GM21367 (cell line): ENCODE results near the gene GPATCH3.
"Not testable (repeated sequence)": the region's sequence is repeated elsewhere in the genome, so short reads cannot be mapped to it uniquely, and the experiment has no call there.

ENCODE experiments used
- ATAC-seq: cut with Tn5 transposase; IDR thresholded peaks from one replicate; pipeline ENCODE4 v1.9.1; 2021; ENCODE audit not compliant: unreplicated experiment

Gene GPATCH3

DNA sequence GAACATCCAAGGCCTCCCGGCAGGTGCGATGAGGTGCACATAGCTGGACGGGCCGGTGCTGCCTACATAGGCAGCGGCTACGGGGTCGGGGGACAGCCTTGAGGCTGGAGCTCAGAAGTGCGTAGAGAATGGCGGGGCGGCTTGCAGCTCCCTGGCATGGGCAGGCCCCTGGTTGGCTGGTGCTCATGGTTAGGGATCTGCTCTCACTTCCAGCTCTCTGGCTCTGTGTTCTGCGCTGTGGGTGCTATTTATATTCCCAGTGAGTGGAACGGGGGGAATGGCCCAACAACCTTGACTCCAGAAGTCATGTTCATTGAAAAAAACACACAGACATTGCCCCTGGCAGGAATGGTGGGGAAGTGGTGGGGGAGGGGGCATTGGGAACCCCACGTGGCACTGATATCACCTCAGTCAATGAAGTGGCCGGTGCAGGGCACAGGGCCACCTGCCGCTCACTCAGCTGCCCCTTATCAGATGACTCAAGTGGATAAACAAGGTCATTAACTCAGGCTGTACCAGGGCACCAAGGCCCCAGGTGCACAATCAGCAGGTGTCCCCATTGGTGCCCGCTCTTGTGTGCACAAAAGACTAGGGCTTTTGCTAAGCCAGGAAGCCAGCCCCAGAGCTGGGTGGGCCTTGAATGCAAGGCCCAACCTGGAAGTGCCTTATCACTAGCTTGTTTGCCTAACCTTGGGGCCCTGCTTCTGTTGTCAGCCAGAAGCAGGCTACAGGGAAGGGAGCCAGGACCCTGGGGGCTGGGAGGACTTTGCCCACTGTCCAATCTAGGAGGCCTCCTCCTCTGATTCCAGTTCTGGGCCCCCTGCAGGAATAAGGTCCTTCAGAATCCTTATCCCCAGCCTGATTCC, 13.7 kb upstream of the GPATCH3 start, which contains the start of gene NR0B2:
NR0B2 (minus strand) TSS at position 222 of the 866 bp plus-strand sequence; CDS start at position 187, 35 bp downstream.
- no peak for ATAC-seq

GRCh38 chr1:26913389-26913753, 13.1 kb upstream of the GPATCH3 start:
- no peak for ATAC-seq

DNA sequence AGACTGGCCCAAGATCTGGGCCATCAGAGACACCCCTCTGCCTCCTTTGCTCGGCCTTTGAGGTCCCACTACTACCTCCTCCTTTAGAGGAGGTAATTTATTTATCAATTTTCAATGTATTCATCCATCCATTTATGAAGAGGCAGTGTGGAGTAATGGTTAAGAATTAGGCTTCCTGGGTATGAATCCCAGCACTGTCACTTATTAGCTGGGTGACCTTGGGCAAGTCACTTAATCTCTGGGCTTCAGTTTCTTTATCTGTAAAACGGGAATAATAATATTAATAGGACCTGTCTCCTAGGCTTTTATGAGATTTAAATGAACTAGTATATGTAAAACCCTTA, 11.9 kb upstream of the GPATCH3 start:
- ATAC-seq, result no peak

- no peak for ATAC-seq
Measured at GRCh38 chr1:26911399-26912146, 11.3 kb upstream of the GPATCH3 start.

- no peak for ATAC-seq
Measured at GRCh38 chr1:26910343-26911160, 10.3 kb upstream of the GPATCH3 start.

GRCh38 chr1:26909951-26910342, 9.7 kb upstream of the GPATCH3 start:
- ATAC-seq, result no peak

DNA sequence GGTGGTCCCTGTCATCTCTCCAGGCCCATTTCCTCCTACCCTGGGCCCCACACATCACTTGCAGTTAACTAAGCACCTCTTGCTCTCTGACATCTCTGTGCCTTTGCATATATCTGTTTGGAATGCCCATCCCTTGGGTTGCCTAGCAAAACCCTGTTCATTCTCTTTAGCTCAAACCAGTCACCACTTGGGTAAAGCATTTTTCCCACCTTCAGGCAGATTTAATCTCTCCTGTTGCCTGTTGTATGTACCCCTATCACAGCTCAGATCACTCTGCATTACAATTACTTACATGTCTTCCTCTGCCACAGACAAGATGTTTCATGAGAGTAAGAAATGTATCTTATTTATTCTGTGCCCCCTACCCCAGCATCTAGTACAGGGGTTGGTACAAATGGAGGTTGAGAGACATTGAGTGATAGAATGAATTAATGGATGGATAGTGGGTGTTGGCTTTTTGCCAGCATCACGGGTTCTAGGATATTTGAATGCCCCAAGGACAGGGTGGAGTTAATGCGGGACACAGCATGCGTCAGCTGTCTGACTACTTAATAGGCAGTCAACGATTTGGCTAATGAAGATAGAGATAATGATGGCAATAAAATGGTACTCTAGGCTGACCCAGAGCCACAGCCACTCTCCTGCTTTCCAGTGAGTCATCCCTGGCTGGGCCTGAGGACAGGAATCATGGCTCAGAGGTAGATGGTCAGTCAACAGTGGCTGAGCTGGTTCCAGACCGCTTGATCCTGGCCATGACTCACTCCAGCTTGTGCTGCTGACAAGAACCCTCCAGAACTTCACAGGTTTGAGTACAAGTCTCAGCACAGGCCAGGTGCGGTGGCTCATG, 7.0 kb upstream of the GPATCH3 start:
- ATAC-seq, result no peak

DNA sequence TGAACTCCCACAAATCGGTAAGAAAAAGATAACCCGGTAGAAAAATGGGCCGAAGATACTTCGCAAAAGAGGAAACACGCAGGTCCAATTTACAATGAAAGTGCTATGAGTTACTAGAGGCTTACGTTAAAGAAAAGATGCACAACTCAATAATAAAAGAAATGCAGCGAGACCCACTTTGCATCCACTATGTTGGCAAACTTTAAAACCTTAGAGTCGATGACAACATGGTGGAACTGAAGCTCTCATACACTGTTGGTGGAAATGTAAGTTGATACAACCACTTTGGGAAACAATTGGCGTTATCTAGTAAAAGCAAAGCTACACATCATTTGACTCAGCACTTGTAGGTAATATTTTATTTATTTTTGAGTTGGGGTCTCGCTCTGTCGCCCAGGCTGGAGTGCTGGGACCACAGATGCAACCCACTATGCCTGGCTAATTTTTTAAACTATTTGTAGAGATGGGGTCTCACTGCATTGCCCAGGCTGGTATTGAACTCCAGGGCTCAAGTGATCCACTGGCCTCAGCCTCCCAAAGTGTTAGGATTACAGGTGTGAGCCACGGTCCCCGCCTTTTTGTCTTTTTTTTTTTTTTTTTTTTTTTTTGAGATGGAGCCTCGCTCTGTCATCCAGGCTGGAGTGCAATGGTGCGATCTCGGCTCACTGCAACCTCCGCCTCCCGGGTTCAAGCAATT, 696 bp upstream of the GPATCH3 start:
- ATAC-seq, result no peak

DNA sequence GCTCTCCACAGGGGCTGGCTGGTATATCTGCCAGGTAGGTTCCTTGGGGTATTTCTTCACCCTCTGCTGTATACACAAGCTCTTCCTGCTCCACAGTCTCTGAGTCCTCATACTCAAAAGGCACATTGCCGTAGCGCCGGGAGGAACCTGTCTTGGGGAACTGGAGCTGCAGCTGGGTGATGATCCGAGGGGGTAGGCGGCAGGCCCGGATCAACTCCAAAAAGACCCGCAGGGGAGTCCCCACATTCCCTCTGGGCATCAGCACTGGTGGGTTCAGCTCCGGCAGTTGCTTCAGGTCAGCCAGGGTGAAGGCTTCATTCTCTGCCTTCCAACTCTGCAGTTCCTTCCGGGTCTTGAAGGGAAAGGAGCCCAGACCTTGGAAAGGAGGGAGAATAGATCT, 2.9 kb downstream of the GPATCH3 start:
- no peak for ATAC-seq

DNA sequence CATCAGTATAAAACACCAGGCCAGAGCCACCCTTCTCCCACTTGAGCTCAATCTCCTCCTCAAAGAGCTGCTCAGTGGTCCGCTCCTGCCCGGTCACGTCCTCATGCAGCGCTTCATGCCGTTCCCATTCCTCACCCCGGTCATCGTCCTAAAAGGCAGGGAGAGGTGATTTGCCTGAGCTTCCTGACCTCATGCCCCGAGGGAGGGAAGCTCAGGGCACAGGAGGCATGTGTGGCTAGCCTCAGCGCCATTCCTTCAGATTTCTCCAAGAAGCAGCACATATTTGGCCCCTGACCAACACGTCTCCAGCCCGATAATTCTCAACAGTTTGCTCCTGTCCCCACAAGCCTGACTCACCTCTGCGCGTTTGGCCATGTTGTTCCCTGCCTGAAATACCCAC, 6.0 kb downstream of the GPATCH3 start:
- no peak for ATAC-seq

DNA sequence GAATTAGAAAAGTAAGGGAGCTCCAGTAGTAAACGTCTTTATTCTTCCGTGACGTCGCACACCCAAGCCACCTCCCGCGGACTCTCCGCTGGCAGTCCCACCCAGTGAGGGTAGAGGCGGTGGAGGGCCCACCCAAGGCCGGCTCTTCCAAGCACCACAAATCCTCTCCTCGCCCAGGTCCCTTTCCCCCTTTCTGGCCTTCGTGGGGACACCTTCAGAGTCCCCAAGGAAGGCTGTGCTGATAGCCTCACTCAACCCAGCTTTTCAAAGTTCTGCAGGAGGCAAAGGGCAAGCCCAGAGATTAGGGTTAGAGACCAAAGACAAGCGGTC, 9.8 kb downstream of the GPATCH3 start:
- peak; percentile 23 for ATAC-seq

DNA sequence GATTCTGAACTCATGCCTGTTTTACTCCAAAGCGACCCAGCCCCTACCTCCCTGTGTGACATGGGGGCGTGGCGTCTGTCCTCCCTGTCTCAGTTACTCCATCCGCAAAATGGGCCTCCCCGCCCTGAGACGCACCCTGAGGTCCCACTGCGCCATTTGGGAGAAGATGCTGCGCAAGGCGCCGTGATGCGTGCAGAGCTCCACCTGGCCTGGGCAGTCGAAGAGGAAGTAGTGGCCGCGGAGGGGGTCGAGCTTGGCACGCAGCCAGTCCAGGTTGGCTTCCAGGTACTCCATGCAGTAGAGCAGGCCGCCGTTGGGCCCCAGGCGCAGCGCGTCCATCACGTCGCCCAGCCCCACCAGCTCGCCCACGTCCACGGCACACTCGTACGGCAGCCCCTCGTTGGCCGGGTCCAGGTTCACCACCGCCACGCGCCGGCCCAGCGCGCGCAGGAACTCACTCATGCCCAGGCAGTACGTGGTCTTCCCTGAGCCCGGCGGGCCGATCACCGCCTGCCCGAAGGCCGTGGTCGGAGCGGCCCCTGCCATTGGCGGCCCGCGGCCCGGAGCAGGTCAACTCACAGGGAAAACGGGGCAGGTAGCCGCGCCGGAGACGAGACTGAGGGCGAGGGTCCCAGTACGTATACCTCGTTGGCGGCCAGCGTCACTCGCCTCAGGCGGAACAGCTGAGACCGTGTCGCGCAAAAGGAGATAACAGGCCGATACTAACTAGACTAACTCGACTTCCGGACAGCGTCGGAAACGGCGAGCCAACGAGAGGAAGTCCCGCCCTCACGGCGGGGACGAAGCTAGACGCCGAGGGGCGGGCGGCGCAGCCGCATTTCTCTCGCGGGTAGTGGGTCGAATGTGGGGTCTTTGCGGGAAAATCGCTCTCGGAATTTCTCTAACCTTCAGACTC, 10.5 kb downstream of the GPATCH3 start, which contains the start of gene GPN2:
GPN2 (minus strand) TSS at position 733 of the 916 bp plus-strand sequence; CDS start at position 546, 187 bp downstream.
- peak; percentile 79 for ATAC-seq

DNA sequence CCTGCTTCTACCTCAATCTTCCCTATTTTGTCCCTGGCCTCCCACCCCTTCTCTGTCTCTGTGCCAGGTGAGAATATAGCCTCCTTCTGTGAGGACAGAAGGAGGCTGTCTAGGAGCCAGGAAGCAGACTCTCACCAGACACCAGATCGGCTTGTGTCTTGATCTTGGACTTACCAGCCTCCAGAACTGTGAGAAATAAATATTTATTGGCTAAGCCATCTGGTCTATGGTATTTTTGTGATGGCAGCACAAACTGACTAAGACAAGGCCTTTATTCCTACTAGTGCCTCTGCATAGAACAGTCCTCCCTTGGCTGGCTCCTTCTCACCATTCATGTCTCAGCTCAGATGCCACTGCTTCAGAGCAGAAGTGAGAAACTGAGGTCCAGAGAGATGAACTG, 12.0 kb downstream of the GPATCH3 start:
- no peak for ATAC-seq

GRCh38 chr1:26887125-26887524, 13.1 kb downstream of the GPATCH3 start:
- no peak for ATAC-seq

- no peak for ATAC-seq
Measured at GRCh38 chr1:26882696-26883463, 17.4 kb downstream of the GPATCH3 start.

- not testable (repeated sequence) for ATAC-seq
Measured at GRCh38 chr1:26881611-26882010, 18.7 kb downstream of the GPATCH3 start.

GRCh38 chr1:26879793-26880192, 20.5 kb downstream of the GPATCH3 start:
- ATAC-seq, result no peak

- ATAC-seq, result no peak
Measured at GRCh38 chr1:26877326-26877725, 22.9 kb downstream of the GPATCH3 start.
